Colonic mucosa (tissue), 4 donors: ENCODE data around the gene HDAC9. TPM values are rescaled to one million over a fixed set of nuclear protein-coding genes. Genes with fewer than 3 reads are reported as not detected.

Source experiments
- DNase-seq: peaks from one replicate; pipeline ENCODE4 v3.0.0-alpha.2; 2020
- H3K27ac ChIP-seq: fragments of 200-600 bp; one replicate; pipeline ENCODE4 v1.8.0; 2021
- H3K27me3 ChIP-seq: fragments of 200-600 bp; one replicate; pipeline ENCODE4 v1.8.0; 2021
- H3K36me3 ChIP-seq: fragments of 200-600 bp; one replicate; pipeline ENCODE4 v1.8.0; 2021
- H3K4me1 ChIP-seq: fragments of 200-600 bp; one replicate; pipeline ENCODE4 v1.8.0; 2021; ENCODE audit warnings: mild to moderate bottlenecking
- H3K4me3 ChIP-seq: fragments of 200-600 bp; one replicate; pipeline ENCODE4 v1.8.0; 2021
- H3K9ac ChIP-seq, 2 donors: one replicate each; pipeline ENCODE4 v1.7.0; 2013; ENCODE audit warnings: control low read depth in 2 of 2, low read depth in 2 of 2, low read length in 2 of 2
- H3K9me3 ChIP-seq: fragments of 200-600 bp; one replicate; pipeline ENCODE4 v1.8.0; 2021
- CTCF ChIP-seq: fragments of 200-600 bp; IDR thresholded peaks from one replicate; pipeline ENCODE4 v1.8.0; 2022; ENCODE audit warnings: antibody characterized with exemption, mild to moderate bottlenecking
- intact Hi-C: fragments of 100-400 bp; cut with DNase I; formaldehyde crosslinking; loops from one replicate; pipeline ENCODE4 v1.14.1; 2022
- total RNA-seq, 2 donors: library from RNA; stranded (reverse); fragmentation: NEBNext Ultra II Directional in 1 of 2; extraction: Animal tissue kit (Norgen Biotek cat#: 25700) in 1 of 2; gene quantifications; one replicate each; pipeline ENCODE4 v1.2.1, GENCODE V29; 2021
- donor health status: healthy.
- donor health status: DM: no; HTN: no; CAD: no.
- donor health status: DM: no; HTN: no; CAD: no.

The HDAC9 gene
- total RNA-seq, 2 donors from 2014 or later = 2.6 to 8.7 TPM

GRCh38 chr7:18780266-18780665, 284.7 kb downstream of the HDAC9 start:
- Histone ChIP-seq H3K4me3 (no peak overlapping the region), H3K9me3 (no peaks in the 10 kb centered on the region), H3K4me1 (no peaks in the 10 kb centered on the region), H3K36me3 (no peaks in the 10 kb centered on the region), H3K27me3 (no peaks in the 10 kb centered on the region), H3K9ac (no peak overlapping the region), H3K27ac (no peak overlapping the region)
- DNase-seq = no peak
- intact Hi-C loops = no loop called here
- no peak for TF ChIP-seq CTCF

- no peak for TF ChIP-seq CTCF
Observed at GRCh38 chr7:18780938-18781337, 285.4 kb downstream of the HDAC9 start.

GRCh38 chr7:18786196-18786727, 290.7 kb downstream of the HDAC9 start:
- Histone ChIP-seq H3K27ac (no peak overlapping the region), H3K4me3 (no peak overlapping the region), H3K36me3 (no peaks in the 10 kb centered on the region), H3K27me3 (no peaks in the 10 kb centered on the region), H3K9me3 (no peaks in the 10 kb centered on the region), H3K4me1 (no peaks in the 10 kb centered on the region), H3K9ac (no peak overlapping the region)
- intact Hi-C loops = no loop called here
- DNase-seq = no peak
- TF ChIP-seq CTCF = no peak

More at GRCh38 chr7:18780938-18781337, 285.4 kb downstream of the HDAC9 start:
- Histone ChIP-seq H3K4me1 (no peaks in the 10 kb centered on the region), H3K9me3 (no peaks in the 10 kb centered on the region), H3K9ac (no peak overlapping the region), H3K27me3 (no peaks in the 10 kb centered on the region), H3K4me3 (no peak overlapping the region), H3K27ac (no peak overlapping the region), H3K36me3 (no peaks in the 10 kb centered on the region)
- intact Hi-C loops = no loop called here
- no peak for DNase-seq

GRCh38 chr7:18786796-18787195, 291.2 kb downstream of the HDAC9 start:
- no peak for DNase-seq
- Histone ChIP-seq H3K36me3 (no peaks in the 10 kb centered on the region), H3K9me3 (no peaks in the 10 kb centered on the region), H3K27me3 (no peaks in the 10 kb centered on the region), H3K9ac (no peak overlapping the region), H3K27ac (no peak overlapping the region), H3K4me1 (no peaks in the 10 kb centered on the region), H3K4me3 (no peak overlapping the region)
- no peak for TF ChIP-seq CTCF
- intact Hi-C loops = no loop called here

- no peak for TF ChIP-seq CTCF
- Histone ChIP-seq H3K4me1 (no peaks in the 10 kb centered on the region), H3K27me3 (no peaks in the 10 kb centered on the region), H3K4me3 (no peak overlapping the region), H3K36me3 (no peaks in the 10 kb centered on the region), H3K9ac (no peak overlapping the region), H3K27ac (no peak overlapping the region), H3K9me3 (no peaks in the 10 kb centered on the region)
- intact Hi-C loops = no loop called here
- DNase-seq = no peak
Observed at GRCh38 chr7:18788026-18788425, 292.5 kb downstream of the HDAC9 start.
